ENCODE data around the gene MACIR.

The MACIR gene

GRCh38 chr5:103293719-103294118 lies 35.2 kb downstream of the MACIR start:
- no peak for DNase-seq

- no peak for DNase-seq
Measured at GRCh38 chr5:103294906-103295305, 36.3 kb downstream of the MACIR start.

GRCh38 chr5:103295424-103295823 lies 36.9 kb downstream of the MACIR start:
- DNase-seq: no peak

- no peak for DNase-seq
Measured at GRCh38 chr5:103295871-103296270, 37.3 kb downstream of the MACIR start.

- no peak for DNase-seq
Measured at GRCh38 chr5:103298117-103298516, 39.6 kb downstream of the MACIR start.

GRCh38 chr5:103298607-103299188 lies 40.1 kb downstream of the MACIR start:
- no peak for DNase-seq

- DNase-seq: no peak
Measured at GRCh38 chr5:103305809-103306208, 47.2 kb downstream of the MACIR start.

GRCh38 chr5:103307470-103307869 lies 48.9 kb downstream of the MACIR start:
- DNase-seq: no peak

GRCh38 chr5:103308774-103309173 lies 50.2 kb downstream of the MACIR start:
- no peak for DNase-seq

GRCh38 chr5:103313056-103313455 lies 54.5 kb downstream of the MACIR start:
- DNase-seq: no peak

GRCh38 chr5:103315455-103315854 lies 56.9 kb downstream of the MACIR start:
- no peak for DNase-seq

- no peak for DNase-seq
Measured at GRCh38 chr5:103327451-103327850, 68.9 kb downstream of the MACIR start.

GRCh38 chr5:103327893-103328292 lies 69.3 kb downstream of the MACIR start:
- no peak for DNase-seq
